GM18870 (cell line): ENCODE results near the gene DPYD.

Experiments
- ATAC-seq: cut with Tn5 transposase; IDR thresholded peaks from one replicate; pipeline ENCODE4 v1.9.1; 2021; ENCODE audit warnings: moderate library complexity; ENCODE audit not compliant: unreplicated experiment

The DPYD gene

GRCh38 chr1:97560714-97561113, 360.1 kb downstream of the DPYD start:
- ATAC-seq: no peak

GRCh38 chr1:97553971-97554370, 366.9 kb downstream of the DPYD start:
- ATAC-seq: no peak

- no peak for ATAC-seq
Observed at GRCh38 chr1:97551113-97551512, 369.7 kb downstream of the DPYD start.

- no peak for ATAC-seq
Observed at GRCh38 chr1:97545446-97545845, 375.4 kb downstream of the DPYD start.

- ATAC-seq: no peak
Observed at GRCh38 chr1:97540346-97540888, 380.4 kb downstream of the DPYD start.

- ATAC-seq: no peak
Observed at GRCh38 chr1:97538113-97538512, 382.7 kb downstream of the DPYD start.

GRCh38 chr1:97533358-97533757, 387.5 kb downstream of the DPYD start:
- no peak for ATAC-seq

GRCh38 chr1:97529600-97529999, 391.2 kb downstream of the DPYD start:
- ATAC-seq: no peak

GRCh38 chr1:97524211-97524610, 396.6 kb downstream of the DPYD start:
- no peak for ATAC-seq

GRCh38 chr1:97516588-97516987, 404.2 kb downstream of the DPYD start:
- ATAC-seq: no peak

GRCh38 chr1:97508653-97509218, 412.1 kb downstream of the DPYD start:
- ATAC-seq: no peak

GRCh38 chr1:97507863-97508262, 413.0 kb downstream of the DPYD start:
- ATAC-seq: no peak

- ATAC-seq: no peak
Observed at GRCh38 chr1:97506368-97506767, 414.5 kb downstream of the DPYD start.

- peak; percentile 98 for ATAC-seq
Observed at GRCh38 chr1:97505816-97506215, 415.0 kb downstream of the DPYD start.

GRCh38 chr1:97505289-97505688, 415.5 kb downstream of the DPYD start:
- peak; percentile 20 for ATAC-seq

GRCh38 chr1:97502360-97502759, 418.5 kb downstream of the DPYD start:
- ATAC-seq: no peak

GRCh38 chr1:97501628-97502027, 419.2 kb downstream of the DPYD start:
- ATAC-seq: no peak

- no peak for ATAC-seq
Observed at GRCh38 chr1:97500760-97501159, 420.1 kb downstream of the DPYD start.

- ATAC-seq: no peak
Observed at GRCh38 chr1:97499667-97500066, 421.2 kb downstream of the DPYD start.

GRCh38 chr1:97489834-97490233, 431.0 kb downstream of the DPYD start:
- peak; percentile 69 for ATAC-seq

GRCh38 chr1:97488530-97488929, 432.3 kb downstream of the DPYD start:
- no peak for ATAC-seq

- ATAC-seq: no peak
Observed at GRCh38 chr1:97482022-97482421, 438.8 kb downstream of the DPYD start.

- ATAC-seq: no peak
Observed at GRCh38 chr1:97467445-97467844, 453.4 kb downstream of the DPYD start.
